ENCODE results near the gene MACO1.

GRCh38 chr1:25430967-25431881 is 527 bp downstream of the MACO1 start:
- TF ChIP-seq ZKSCAN1 (IDR thresholded peaks at IDR 0.05; ENCODE audit: low read length) (no peak), REPIN1 (CRISPR knock-in tag; IDR thresholded peaks at IDR 0.05; ENCODE audit: borderline replicate concordance, low read depth) (no peak), ZNF790 (CRISPR knock-in tag; IDR thresholded peaks at IDR 0.05; ENCODE audit: borderline replicate concordance) (no peak), KDM6A (CRISPR knock-in tag; IDR thresholded peaks at IDR 0.05; ENCODE audit: low read depth) (no peak), ATF7-NPFF (CRISPR knock-in tag; IDR thresholded peaks at IDR 0.05; ENCODE audit: low read depth) (no peak)

Measured in HepG2 (cell line).